BJ (cell line): ENCODE measurements around the gene CA12. TPM values are rescaled to one million over a fixed set of nuclear protein-coding genes. Genes with fewer than 3 reads are reported as not detected.

ENCODE experiments used
- CTCF ChIA-PET: fragments of 350-600 bp; formaldehyde crosslinking; extraction: SDS; loops from one replicate; lab custom pipeline; 2021; ENCODE audit warnings: antibody characterized with exemption, inconsistent platforms; lab: Yijun Ruan, JAX
- POLR2A ChIA-PET: fragments of 300-600 bp; sonication (Branson Sonifier 250); formaldehyde crosslinking; extraction: SDS; loops from one replicate; lab custom pipeline; 2021; ENCODE audit warnings: antibody characterized with exemption; lab: Charles Lee
- DNase-seq: peaks from one replicate; pipeline ENCODE4 v3.0.0-alpha.2; 2011; ENCODE audit warnings: low read depth
- H3K27me3 ChIP-seq: 2 replicates; pipeline ENCODE4 v1.6.0; 2011; ENCODE audit warnings: low read length; ENCODE audit not compliant: control insufficient read depth, insufficient read depth
- H3K36me3 ChIP-seq: 2 replicates; pipeline ENCODE4 v1.5.1; 2011; ENCODE audit warnings: low read length; ENCODE audit not compliant: control insufficient read depth, insufficient read depth
- H3K4me3 ChIP-seq: 2 replicates; pipeline ENCODE4 v1.5.1; 2011; ENCODE audit warnings: low read depth, mild to moderate bottlenecking, control low read depth, low read length
- polyA plus RNA-seq: library from polyadenylated mRNA; depleted of rRNA; stranded (reverse); fragments of >200 nt; gene quantifications from 2 replicates; pipeline ENCODE4 v1.2.3, GENCODE V29; 2011
- TF ChIP-seq, protein P1 (sequence below): IDR thresholded peaks from 2 replicates; pipeline ENCODE4 v1.5.1; 2011; ENCODE audit warnings: low read depth, mild to moderate bottlenecking, control low read depth, inconsistent platforms, low read length, moderate library complexity; ENCODE audit not compliant: insufficient read depth

Gene CA12
- polyA plus RNA-seq, 1 experiment: 16.9 TPM

DNA sequence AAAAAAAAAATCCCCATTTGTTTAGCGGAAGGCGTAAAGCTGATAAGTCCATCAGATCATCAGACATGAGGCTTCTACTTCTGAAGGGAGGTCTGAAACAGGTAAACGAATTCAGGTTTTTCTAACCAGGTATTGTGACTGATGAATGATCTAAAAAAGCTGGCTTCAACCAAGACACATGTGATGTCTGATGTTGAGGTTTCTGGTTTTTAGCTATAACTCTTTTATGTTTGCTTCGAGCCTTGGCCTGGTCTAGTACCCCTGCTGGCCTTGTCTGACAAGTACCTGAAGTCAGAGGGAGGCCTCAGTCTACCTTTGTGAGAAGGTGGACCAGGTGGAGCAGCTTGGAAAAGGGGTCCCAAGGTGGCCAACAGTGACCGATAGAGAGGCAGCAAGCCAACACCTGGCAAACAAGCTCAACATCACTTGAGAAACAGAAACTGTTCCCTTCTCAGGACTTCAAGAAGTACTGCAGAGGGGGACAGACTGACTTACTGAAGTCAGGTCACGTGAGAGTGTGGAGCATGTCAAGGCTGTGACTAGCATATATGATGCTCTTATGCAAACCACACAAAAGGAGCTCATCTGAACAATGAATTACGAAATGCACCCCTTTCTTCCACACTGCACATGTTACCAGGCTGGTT lies 33.0 kb upstream of the CA12 start:
- ChIA-PET CTCF (interaction anchor here (1.0 to 2.2 kb wide), 2 partner anchors 10 to 12 kb away, joined by 4 to 11 read pairs; no protein-coding TSS in a partner anchor), POLR2A (interaction anchor here (0.7 kb wide), 1 partner anchor 458 kb away, joined by 8 read pairs; no protein-coding TSS in a partner anchor)
- Histone ChIP-seq H3K27me3 (peaks cover 2% of the 10 kb centered on the region; the same call in 1 of the 2 replicates), H3K36me3 (no peaks in the 10 kb centered on the region), H3K4me3 (no peak overlapping the region)
- TF ChIP-seq, protein P1, sequence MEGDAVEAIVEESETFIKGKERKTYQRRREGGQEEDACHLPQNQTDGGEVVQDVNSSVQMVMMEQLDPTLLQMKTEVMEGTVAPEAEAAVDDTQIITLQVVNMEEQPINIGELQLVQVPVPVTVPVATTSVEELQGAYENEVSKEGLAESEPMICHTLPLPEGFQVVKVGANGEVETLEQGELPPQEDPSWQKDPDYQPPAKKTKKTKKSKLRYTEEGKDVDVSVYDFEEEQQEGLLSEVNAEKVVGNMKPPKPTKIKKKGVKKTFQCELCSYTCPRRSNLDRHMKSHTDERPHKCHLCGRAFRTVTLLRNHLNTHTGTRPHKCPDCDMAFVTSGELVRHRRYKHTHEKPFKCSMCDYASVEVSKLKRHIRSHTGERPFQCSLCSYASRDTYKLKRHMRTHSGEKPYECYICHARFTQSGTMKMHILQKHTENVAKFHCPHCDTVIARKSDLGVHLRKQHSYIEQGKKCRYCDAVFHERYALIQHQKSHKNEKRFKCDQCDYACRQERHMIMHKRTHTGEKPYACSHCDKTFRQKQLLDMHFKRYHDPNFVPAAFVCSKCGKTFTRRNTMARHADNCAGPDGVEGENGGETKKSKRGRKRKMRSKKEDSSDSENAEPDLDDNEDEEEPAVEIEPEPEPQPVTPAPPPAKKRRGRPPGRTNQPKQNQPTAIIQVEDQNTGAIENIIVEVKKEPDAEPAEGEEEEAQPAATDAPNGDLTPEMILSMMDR: no peak
- DNase-seq: no peak

- CTCF ChIA-PET: interaction anchor here (0.9 to 1.6 kb wide), 3 partner anchors 10 to 25 kb away, joined by 3 to 7 read pairs (median 3); no protein-coding TSS in a partner anchor
Measured at GRCh38 chr15:63412551-63412950, 30.9 kb upstream of the CA12 start.

GRCh38 chr15:63411866-63412265 lies 30.2 kb upstream of the CA12 start:
- Histone ChIP-seq H3K4me3 (no peak overlapping the region), H3K36me3 (no peaks in the 10 kb centered on the region), H3K27me3 (peaks cover 2% of the 10 kb centered on the region; the same call in 1 of the 2 replicates)
- CTCF ChIA-PET: interaction anchor here (0.9 to 1.6 kb wide), 3 partner anchors 10 to 25 kb away, joined by 3 to 7 read pairs (median 3); no protein-coding TSS in a partner anchor
- POLR2A ChIA-PET: no interaction called here
- DNase-seq: no peak
- TF ChIP-seq, protein P1: no peak

More at GRCh38 chr15:63412551-63412950, 30.9 kb upstream of the CA12 start:
- peaks cover 2% of the 10 kb centered on the region; the same call in 1 of the 2 replicates for H3K27me3 ChIP-seq
- POLR2A ChIA-PET: no interaction called here
- TF ChIP-seq, protein P1: no peak
- H3K36me3 ChIP-seq: no peaks in the 10 kb centered on the region
- no peak overlapping the region for H3K4me3 ChIP-seq
- DNase-seq: no peak

DNA sequence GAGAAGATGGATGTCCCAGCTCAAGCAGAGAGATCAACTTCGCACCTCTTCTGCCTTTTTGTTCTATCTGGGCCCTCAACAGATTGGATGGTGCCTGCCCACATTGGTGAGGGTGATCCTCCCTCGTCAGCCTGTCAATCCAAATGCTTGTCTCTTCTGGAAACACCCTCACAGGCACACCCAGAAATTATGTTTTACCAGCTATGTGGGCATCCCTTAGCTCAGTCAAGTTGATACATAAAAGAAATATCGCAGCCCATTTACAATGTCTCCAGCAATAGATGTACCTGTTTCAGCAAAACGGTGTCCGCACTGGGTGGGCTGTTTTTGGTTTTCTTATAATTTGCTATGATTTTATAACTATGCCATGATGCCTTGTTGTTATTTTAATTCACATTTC lies 27.5 kb upstream of the CA12 start:
- ChIA-PET CTCF (no interaction called here), POLR2A (interaction anchor here (0.6 kb wide), 1 partner anchor 352 kb away, joined by 8 read pairs; no protein-coding TSS in a partner anchor)
- DNase-seq: no peak
- TF ChIP-seq, protein P1: no peak
- Histone ChIP-seq H3K36me3 (no peaks in the 10 kb centered on the region), H3K4me3 (no peak overlapping the region), H3K27me3 (peaks cover 2% of the 10 kb centered on the region; the same call in 1 of the 2 replicates)

DNA sequence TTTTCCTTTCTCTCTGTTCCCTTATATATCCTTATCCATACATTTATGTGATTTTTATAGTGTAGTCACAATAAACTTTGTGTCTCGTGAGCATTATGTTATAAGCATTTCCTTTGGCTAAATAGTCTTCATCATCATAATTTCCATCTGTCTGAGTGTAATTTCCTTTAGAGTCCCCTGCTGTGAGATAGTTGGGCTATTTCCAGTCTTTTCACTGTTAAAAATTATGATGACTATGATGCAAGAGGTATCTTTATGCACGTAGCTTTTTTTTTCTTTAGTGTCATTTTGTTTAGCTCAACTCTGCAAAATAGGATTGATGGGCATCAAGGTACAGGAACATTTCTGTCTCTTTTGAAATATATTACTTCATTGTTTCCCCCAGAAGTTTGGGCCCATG lies 26.9 kb upstream of the CA12 start:
- H3K27me3 ChIP-seq: peaks cover 2% of the 10 kb centered on the region; the same call in 1 of the 2 replicates
- ChIA-PET CTCF (no interaction called here), POLR2A (interaction anchor here (0.6 kb wide), 1 partner anchor 351 kb away, joined by 8 read pairs; no protein-coding TSS in a partner anchor)

More for the DNA sequence above, 26.9 kb upstream of the CA12 start:
- DNase-seq: no peak
- no peaks in the 10 kb centered on the region for H3K36me3 ChIP-seq
- TF ChIP-seq, protein P1: no peak
- H3K4me3 ChIP-seq: no peak overlapping the region
